Measurements from ENCODE around the gene MRPS18A. TPM values are rescaled to one million over a fixed set of nuclear protein-coding genes. Genes with fewer than 3 reads are reported as not detected.

MRPS18A gene
- total and polyA plus RNA-seq, 9 donors = 28.4 to 43.7 (median 32.5) TPM

GRCh38 chr6:43709654-43710303 is 22.2 kb upstream of the MRPS18A start:
- H3K9me3 ChIP-seq (replicated peaks; ENCODE audit: control insufficient read depth, low read depth, low read length) = no peaks in the 10 kb centered on the region
- no peak overlapping the region for H3K4me3 ChIP-seq (ENCODE audit: low read length)
- 67% methylated on average over 3 of the region's 7 CpGs for WGBS (ENCODE audit: insufficient coverage)
- no peaks in the 10 kb centered on the region for H3K36me3 ChIP-seq (ENCODE audit: control insufficient read depth, insufficient read depth, low read length)
- H3K27me3 ChIP-seq (ENCODE audit: control insufficient read depth, insufficient read depth, low read length) = no peaks in the 10 kb centered on the region
- H3K27ac ChIP-seq (ENCODE audit: low read length) = peak overlapping the region; percentile 65
- DNase-seq = no peak
- H3K4me1 ChIP-seq (ENCODE audit: control insufficient read depth, insufficient read depth, low read length) = peaks cover 63% of the 10 kb centered on the region

GRCh38 chr6:43708860-43709653 is 21.5 kb upstream of the MRPS18A start:
- DNase-seq = peak; percentile 78
- Histone ChIP-seq H3K9me3 (replicated peaks; ENCODE audit: control insufficient read depth, low read depth, low read length) (no peaks in the 10 kb centered on the region), H3K27ac (ENCODE audit: low read length) (peak overlapping the region; percentile 65), H3K4me3 (ENCODE audit: low read length) (no peak overlapping the region), H3K36me3 (ENCODE audit: control insufficient read depth, insufficient read depth, low read length) (no peaks in the 10 kb centered on the region), H3K4me1 (ENCODE audit: control insufficient read depth, insufficient read depth, low read length) (peaks cover 55% of the 10 kb centered on the region), H3K27me3 (ENCODE audit: control insufficient read depth, insufficient read depth, low read length) (no peaks in the 10 kb centered on the region)
- 41% methylated on average over 3 of the region's 5 CpGs for WGBS (ENCODE audit: insufficient coverage)

GRCh38 chr6:43707767-43708166 is 20.2 kb upstream of the MRPS18A start:
- Histone ChIP-seq H3K9me3 (replicated peaks; ENCODE audit: control insufficient read depth, low read depth, low read length) (no peaks in the 10 kb centered on the region), H3K4me3 (ENCODE audit: low read length) (no peak overlapping the region), H3K36me3 (ENCODE audit: control insufficient read depth, insufficient read depth, low read length) (no peaks in the 10 kb centered on the region), H3K27ac (ENCODE audit: low read length) (peak overlapping the region; percentile 91), H3K27me3 (ENCODE audit: control insufficient read depth, insufficient read depth, low read length) (no peaks in the 10 kb centered on the region), H3K4me1 (ENCODE audit: control insufficient read depth, insufficient read depth, low read length) (peaks cover 60% of the 10 kb centered on the region)
- no CpG with 5 or more reads among the region's 1 CpG for WGBS (ENCODE audit: insufficient coverage)
- no peak for DNase-seq

- Histone ChIP-seq H3K27ac (ENCODE audit: low read length) (peak overlapping the region; percentile 91), H3K4me1 (ENCODE audit: control insufficient read depth, insufficient read depth, low read length) (peaks cover 60% of the 10 kb centered on the region)
- DNase-seq = no peak
These were observed 19.7 kb upstream of the MRPS18A start for GRCh38 chr6:43707269-43707668.

GRCh38 chr6:43706788-43707187 is 19.2 kb upstream of the MRPS18A start:
- peak; percentile 65 for DNase-seq
- WGBS (ENCODE audit: insufficient coverage) = 42% methylated on average over 7 of the region's 8 CpGs
- Histone ChIP-seq H3K4me3 (ENCODE audit: low read length) (no peak overlapping the region), H3K27ac (ENCODE audit: low read length) (peak overlapping the region; percentile 91), H3K9me3 (replicated peaks; ENCODE audit: control insufficient read depth, low read depth, low read length) (no peaks in the 10 kb centered on the region), H3K4me1 (ENCODE audit: control insufficient read depth, insufficient read depth, low read length) (peaks cover 62% of the 10 kb centered on the region), H3K27me3 (ENCODE audit: control insufficient read depth, insufficient read depth, low read length) (no peaks in the 10 kb centered on the region), H3K36me3 (ENCODE audit: control insufficient read depth, insufficient read depth, low read length) (no peaks in the 10 kb centered on the region)

More at GRCh38 chr6:43707269-43707668, 19.7 kb upstream of the MRPS18A start:
- no peaks in the 10 kb centered on the region for H3K27me3 ChIP-seq (ENCODE audit: control insufficient read depth, insufficient read depth, low read length)
- H3K9me3 ChIP-seq (replicated peaks; ENCODE audit: control insufficient read depth, low read depth, low read length) = no peaks in the 10 kb centered on the region
- H3K4me3 ChIP-seq (ENCODE audit: low read length) = no peak overlapping the region
- WGBS (ENCODE audit: insufficient coverage) = 77% methylated on average over 6 of the region's 7 CpGs
- H3K36me3 ChIP-seq (ENCODE audit: control insufficient read depth, insufficient read depth, low read length) = no peaks in the 10 kb centered on the region

- no peak overlapping the region for H3K4me3 ChIP-seq (ENCODE audit: low read length)
- peaks cover 63% of the 10 kb centered on the region for H3K4me1 ChIP-seq (ENCODE audit: control insufficient read depth, insufficient read depth, low read length)
- no peaks in the 10 kb centered on the region for H3K27me3 ChIP-seq (ENCODE audit: control insufficient read depth, insufficient read depth, low read length)
- no peaks in the 10 kb centered on the region for H3K36me3 ChIP-seq (ENCODE audit: control insufficient read depth, insufficient read depth, low read length)
- DNase-seq = peak; percentile 92
- peak overlapping the region; percentile 91 for H3K27ac ChIP-seq (ENCODE audit: low read length)
- 20% methylated on average over 1 of the region's 3 CpGs for WGBS (ENCODE audit: insufficient coverage)
- no peaks in the 10 kb centered on the region for H3K9me3 ChIP-seq (replicated peaks; ENCODE audit: control insufficient read depth, low read depth, low read length)
These were observed 18.4 kb upstream of the MRPS18A start for GRCh38 chr6:43705996-43706395.

GRCh38 chr6:43703512-43704429 is 16.2 kb upstream of the MRPS18A start:
- no peak for DNase-seq
- WGBS (ENCODE audit: insufficient coverage) = 77% methylated on average over 3 of the region's 8 CpGs
- H3K9me3 ChIP-seq (replicated peaks; ENCODE audit: control insufficient read depth, low read depth, low read length) = no peaks in the 10 kb centered on the region
- H3K4me3 ChIP-seq (ENCODE audit: low read length) = no peak overlapping the region
- H3K27ac ChIP-seq (ENCODE audit: low read length) = peak overlapping the region; percentile 91
- no peaks in the 10 kb centered on the region for H3K27me3 ChIP-seq (ENCODE audit: control insufficient read depth, insufficient read depth, low read length)
- H3K4me1 ChIP-seq (ENCODE audit: control insufficient read depth, insufficient read depth, low read length) = peaks cover 58% of the 10 kb centered on the region
- no peaks in the 10 kb centered on the region for H3K36me3 ChIP-seq (ENCODE audit: control insufficient read depth, insufficient read depth, low read length)

GRCh38 chr6:43702534-43703440 is 15.2 kb upstream of the MRPS18A start:
- DNase-seq = peak; percentile 93
- no peaks in the 10 kb centered on the region for H3K36me3 ChIP-seq (ENCODE audit: control insufficient read depth, insufficient read depth, low read length)
- no peak overlapping the region for H3K4me3 ChIP-seq (ENCODE audit: low read length)
- no peaks in the 10 kb centered on the region for H3K9me3 ChIP-seq (replicated peaks; ENCODE audit: control insufficient read depth, low read depth, low read length)
- no peaks in the 10 kb centered on the region for H3K27me3 ChIP-seq (ENCODE audit: control insufficient read depth, insufficient read depth, low read length)
- peaks cover 63% of the 10 kb centered on the region for H3K4me1 ChIP-seq (ENCODE audit: control insufficient read depth, insufficient read depth, low read length)
- 43% methylated on average over 4 of the region's 15 CpGs for WGBS (ENCODE audit: insufficient coverage)
- H3K27ac ChIP-seq (ENCODE audit: low read length) = peak overlapping the region; percentile 91

GRCh38 chr6:43702171-43702533 is 14.6 kb upstream of the MRPS18A start:
- no peak for DNase-seq

More at GRCh38 chr6:43702171-43702533, 14.6 kb upstream of the MRPS18A start:
- Histone ChIP-seq H3K4me1 (ENCODE audit: control insufficient read depth, insufficient read depth, low read length) (peaks cover 61% of the 10 kb centered on the region), H3K4me3 (ENCODE audit: low read length) (no peak overlapping the region), H3K27me3 (ENCODE audit: control insufficient read depth, insufficient read depth, low read length) (no peaks in the 10 kb centered on the region), H3K9me3 (replicated peaks; ENCODE audit: control insufficient read depth, low read depth, low read length) (no peaks in the 10 kb centered on the region), H3K27ac (ENCODE audit: low read length) (peak overlapping the region; percentile 91), H3K36me3 (ENCODE audit: control insufficient read depth, insufficient read depth, low read length) (no peaks in the 10 kb centered on the region)
- 24% methylated on average over 2 of the region's 2 CpGs for WGBS (ENCODE audit: insufficient coverage)
